Measurements from ENCODE around the gene SMC6. TPM values are rescaled to one million over a fixed set of nuclear protein-coding genes. Genes with fewer than 3 reads are reported as not detected.

SMC6 gene
- polyA plus RNA-seq, 1 donor from 2014 or later = 43.8 TPM

- H3K27ac Mint-ChIP-seq = no peak overlapping the region
- H3K9me3 Mint-ChIP-seq = no peaks in the 10 kb centered on the region
- H3K4me1 Mint-ChIP-seq = no peaks in the 10 kb centered on the region
- H3K36me3 Mint-ChIP-seq = peaks cover 2% of the 10 kb centered on the region
- no peak overlapping the region for H3K4me3 Mint-ChIP-seq
- no peaks in the 10 kb centered on the region for H3K27me3 Mint-ChIP-seq
Observed at GRCh38 chr2:17661460-17661859, 92.2 kb downstream of the SMC6 start.

GRCh38 chr2:17660219-17660618, 93.4 kb downstream of the SMC6 start:
- Mint-ChIP-seq H3K36me3 (peaks cover 2% of the 10 kb centered on the region), H3K9me3 (no peaks in the 10 kb centered on the region), H3K4me1 (no peaks in the 10 kb centered on the region), H3K27me3 (no peaks in the 10 kb centered on the region), H3K27ac (no peak overlapping the region), H3K4me3 (no peak overlapping the region)

GRCh38 chr2:17658251-17658843, 95.3 kb downstream of the SMC6 start:
- no peaks in the 10 kb centered on the region for H3K9me3 Mint-ChIP-seq
- H3K36me3 Mint-ChIP-seq = no peaks in the 10 kb centered on the region
- H3K4me3 Mint-ChIP-seq = no peak overlapping the region
- H3K4me1 Mint-ChIP-seq = no peaks in the 10 kb centered on the region
- H3K27ac Mint-ChIP-seq = no peak overlapping the region
- no peaks in the 10 kb centered on the region for H3K27me3 Mint-ChIP-seq

- Mint-ChIP-seq H3K4me3 (no peak overlapping the region), H3K27me3 (no peaks in the 10 kb centered on the region), H3K9me3 (no peaks in the 10 kb centered on the region), H3K27ac (no peak overlapping the region), H3K36me3 (no peaks in the 10 kb centered on the region), H3K4me1 (no peaks in the 10 kb centered on the region)
Observed at GRCh38 chr2:17657759-17658158, 95.9 kb downstream of the SMC6 start.

GRCh38 chr2:17652681-17653394, 100.8 kb downstream of the SMC6 start:
- H3K4me3 Mint-ChIP-seq = no peak overlapping the region
- H3K4me1 Mint-ChIP-seq = peaks cover 0 to 5% (median 3%) of the 10 kb centered on the region in 3 donors
- H3K9me3 Mint-ChIP-seq = no peaks in the 10 kb centered on the region
- H3K27ac Mint-ChIP-seq = no peak overlapping the region
- no peaks in the 10 kb centered on the region for H3K27me3 Mint-ChIP-seq
- no peaks in the 10 kb centered on the region for H3K36me3 Mint-ChIP-seq

GRCh38 chr2:17649026-17649425, 104.6 kb downstream of the SMC6 start:
- no peaks in the 10 kb centered on the region for H3K27me3 Mint-ChIP-seq

GRCh38 chr2:17648581-17648980, 105.0 kb downstream of the SMC6 start:
- Mint-ChIP-seq H3K27me3 (no peaks in the 10 kb centered on the region), H3K4me1 (peaks cover 5 to 9% (median 8%) of the 10 kb centered on the region in 3 donors), H3K36me3 (no peaks in the 10 kb centered on the region), H3K27ac (peak overlapping the region in 1 of 3 donors; percentile 78), H3K4me3 (no peak overlapping the region), H3K9me3 (no peaks in the 10 kb centered on the region)

More at GRCh38 chr2:17649026-17649425, 104.6 kb downstream of the SMC6 start:
- Mint-ChIP-seq H3K4me3 (no peak overlapping the region), H3K36me3 (no peaks in the 10 kb centered on the region), H3K27ac (peak overlapping the region in 2 of 3 donors; percentile 59 to 78), H3K9me3 (no peaks in the 10 kb centered on the region), H3K4me1 (peaks cover 5 to 9% (median 8%) of the 10 kb centered on the region in 3 donors)

- Mint-ChIP-seq H3K27ac (peak overlapping the region in 1 of 3 donors; percentile 69), H3K4me1 (peaks cover 5 to 9% (median 8%) of the 10 kb centered on the region in 3 donors), H3K27me3 (no peaks in the 10 kb centered on the region), H3K36me3 (no peaks in the 10 kb centered on the region), H3K9me3 (no peaks in the 10 kb centered on the region), H3K4me3 (no peak overlapping the region)
Observed at GRCh38 chr2:17646838-17647701, 106.5 kb downstream of the SMC6 start.

- peaks cover 5 to 9% (median 6%) of the 10 kb centered on the region in 3 donors for H3K4me1 Mint-ChIP-seq
- no peak overlapping the region for H3K27ac Mint-ChIP-seq
- H3K9me3 Mint-ChIP-seq = no peaks in the 10 kb centered on the region
- H3K27me3 Mint-ChIP-seq = no peaks in the 10 kb centered on the region
- no peak overlapping the region for H3K4me3 Mint-ChIP-seq
- H3K36me3 Mint-ChIP-seq = no peaks in the 10 kb centered on the region
Observed at GRCh38 chr2:17646081-17646554, 107.5 kb downstream of the SMC6 start.

GRCh38 chr2:17644997-17645720, 108.5 kb downstream of the SMC6 start:
- H3K4me3 Mint-ChIP-seq = no peak overlapping the region
- H3K27ac Mint-ChIP-seq = no peak overlapping the region
- H3K9me3 Mint-ChIP-seq = no peaks in the 10 kb centered on the region
- no peaks in the 10 kb centered on the region for H3K36me3 Mint-ChIP-seq
- peaks cover 4 to 5% (median 5%) of the 10 kb centered on the region in 3 donors for H3K4me1 Mint-ChIP-seq
- no peaks in the 10 kb centered on the region for H3K27me3 Mint-ChIP-seq

- Mint-ChIP-seq H3K27ac (no peak overlapping the region), H3K36me3 (no peaks in the 10 kb centered on the region), H3K4me3 (no peak overlapping the region), H3K9me3 (no peaks in the 10 kb centered on the region), H3K4me1 (peaks cover 4 to 5% (median 5%) of the 10 kb centered on the region in 3 donors), H3K27me3 (no peaks in the 10 kb centered on the region)
Observed at GRCh38 chr2:17643031-17643615, 110.5 kb downstream of the SMC6 start.

GRCh38 chr2:17640406-17640805, 113.2 kb downstream of the SMC6 start:
- Mint-ChIP-seq H3K27me3 (peaks cover 3% of the 10 kb centered on the region), H3K4me3 (no peak overlapping the region), H3K27ac (no peak overlapping the region), H3K9me3 (no peaks in the 10 kb centered on the region), H3K36me3 (no peaks in the 10 kb centered on the region), H3K4me1 (no peaks in the 10 kb centered on the region)

GRCh38 chr2:17638196-17638743, 115.3 kb downstream of the SMC6 start:
- Mint-ChIP-seq H3K4me1 (no peaks in the 10 kb centered on the region), H3K27ac (no peak overlapping the region), H3K36me3 (no peaks in the 10 kb centered on the region)

More at GRCh38 chr2:17638196-17638743, 115.3 kb downstream of the SMC6 start:
- H3K9me3 Mint-ChIP-seq = no peaks in the 10 kb centered on the region
- peaks cover 6% of the 10 kb centered on the region for H3K27me3 Mint-ChIP-seq
- no peak overlapping the region for H3K4me3 Mint-ChIP-seq
